GM18858 (cell line): Measurements from ENCODE around the gene ARMC8.

Experiments
- ATAC-seq: cut with Tn5 transposase; IDR thresholded peaks from one replicate; pipeline ENCODE4 v1.9.1; 2021; ENCODE audit not compliant: unreplicated experiment

The ARMC8 gene

GRCh38 chr3:138297876-138298275 is 110.8 kb downstream of the ARMC8 start:
- ATAC-seq: no peak

- ATAC-seq: no peak
Measured at GRCh38 chr3:138300647-138301046, 113.5 kb downstream of the ARMC8 start.

GRCh38 chr3:138303474-138303873 is 116.4 kb downstream of the ARMC8 start:
- ATAC-seq: no peak

- ATAC-seq: no peak
Measured at GRCh38 chr3:138307899-138308298, 120.8 kb downstream of the ARMC8 start.

GRCh38 chr3:138308783-138309182 is 121.7 kb downstream of the ARMC8 start:
- ATAC-seq: no peak

- no peak for ATAC-seq
Measured at GRCh38 chr3:138310494-138310893, 123.4 kb downstream of the ARMC8 start.

- no peak for ATAC-seq
Measured at GRCh38 chr3:138314751-138315150, 127.7 kb downstream of the ARMC8 start.

GRCh38 chr3:138317687-138318086 is 130.6 kb downstream of the ARMC8 start:
- no peak for ATAC-seq

GRCh38 chr3:138323971-138324370 is 136.9 kb downstream of the ARMC8 start:
- ATAC-seq: no peak

GRCh38 chr3:138325990-138326389 is 138.9 kb downstream of the ARMC8 start:
- ATAC-seq: no peak

- no peak for ATAC-seq
Measured at GRCh38 chr3:138326866-138327595, 139.9 kb downstream of the ARMC8 start.

- ATAC-seq: no peak
Measured at GRCh38 chr3:138327831-138328230, 140.7 kb downstream of the ARMC8 start.

- no peak for ATAC-seq
Measured at GRCh38 chr3:138328341-138328740, 141.2 kb downstream of the ARMC8 start.

GRCh38 chr3:138329127-138329983 is 142.3 kb downstream of the ARMC8 start, which contains the start of gene NME9:
TSS of gene NME9 (minus strand) at chr3:138329851. CDS start at chr3:138329335, 516 bp downstream.
- peak; percentile 51 for ATAC-seq

- ATAC-seq: no peak
Measured at GRCh38 chr3:138329984-138330293, 142.8 kb downstream of the ARMC8 start.

- no peak for ATAC-seq
Measured at GRCh38 chr3:138331143-138331894, 144.2 kb downstream of the ARMC8 start.

- ATAC-seq: no peak
Measured at GRCh38 chr3:138332472-138333073, 145.5 kb downstream of the ARMC8 start.

- no peak for ATAC-seq
Measured at GRCh38 chr3:138334608-138335007, 147.5 kb downstream of the ARMC8 start.

- ATAC-seq: no peak
Measured at GRCh38 chr3:138336454-138336999, 149.4 kb downstream of the ARMC8 start.

GRCh38 chr3:138338244-138338643 is 151.1 kb downstream of the ARMC8 start:
- no peak for ATAC-seq

- no peak for ATAC-seq
Measured at GRCh38 chr3:138338811-138339210, 151.7 kb downstream of the ARMC8 start.
